ENCODE measurements around the gene ZNF503.

Gene ZNF503

DNA sequence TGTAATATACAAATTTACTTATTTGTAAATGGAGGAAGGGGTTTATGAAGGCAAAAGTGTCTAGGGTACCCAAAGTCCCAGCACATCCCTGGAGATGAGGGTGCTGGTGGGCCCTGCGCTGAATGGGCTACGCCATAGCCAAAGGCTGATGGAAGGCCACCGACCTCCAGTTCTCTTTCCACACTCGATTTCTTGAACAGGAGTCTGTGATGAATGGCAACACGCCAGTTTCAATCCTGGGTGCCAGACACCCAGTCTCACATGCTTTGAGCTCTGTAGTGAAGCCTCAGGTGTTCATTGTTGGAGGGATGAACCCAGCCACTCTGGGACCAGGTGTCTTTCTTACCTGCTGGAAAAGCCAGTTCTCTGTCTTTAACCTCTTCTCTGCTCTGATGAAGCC is 30.6 kb upstream of the ZNF503 start:
- no peak for DNase-seq (ENCODE audit: low read depth in 1 of 2, low spot score in 1 of 2)

DNA sequence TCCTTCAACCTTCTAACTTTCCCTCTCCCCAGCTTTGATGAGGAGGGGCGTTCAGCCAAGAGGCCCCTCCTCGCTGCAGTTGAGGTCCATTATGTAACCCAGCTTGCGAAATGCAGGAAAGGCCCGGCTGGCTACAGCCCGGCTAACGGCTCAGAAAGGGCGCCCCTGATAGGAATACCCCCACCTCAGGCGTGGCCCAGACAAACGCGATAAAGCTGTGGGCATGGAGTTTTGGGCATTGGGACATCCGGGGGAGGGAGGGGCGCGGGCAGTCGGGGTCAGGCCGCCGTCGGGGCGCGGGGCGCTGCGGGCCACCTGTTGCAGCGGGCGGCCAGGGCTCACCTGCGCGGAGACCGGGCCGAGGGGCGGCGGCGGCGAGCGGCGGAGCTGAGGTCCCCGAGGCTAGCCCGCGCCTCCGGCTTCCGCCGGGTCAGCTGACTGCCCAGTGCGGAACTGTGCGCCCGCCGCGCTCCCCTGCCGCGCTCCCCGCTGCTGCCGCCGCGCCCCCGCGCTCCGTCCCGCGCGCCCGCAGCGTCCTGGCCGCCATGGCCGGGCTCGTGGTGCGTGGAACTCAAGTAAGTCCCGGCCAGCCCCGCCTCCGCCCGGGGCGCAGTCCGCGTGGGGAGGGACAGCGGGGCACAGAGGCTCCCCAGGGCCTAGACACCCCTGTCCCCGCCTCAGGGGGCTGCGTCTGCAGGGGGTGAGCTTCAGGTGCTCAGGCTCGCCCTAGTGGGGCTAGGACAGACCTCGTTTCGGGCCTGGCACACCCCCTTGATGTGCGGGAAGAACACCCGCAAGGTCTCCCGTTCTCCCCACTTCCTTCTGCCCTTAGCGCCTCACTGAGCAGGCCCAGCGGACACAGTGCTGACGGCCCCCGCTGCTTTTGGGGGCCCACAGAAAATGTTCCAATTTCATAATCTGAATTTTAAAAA is 29.9 kb upstream of the ZNF503 start, which contains the start of gene LRMDA:
Gene LRMDA (plus strand): TSS at position 445 of the 932 bp plus-strand sequence.
- no peak for DNase-seq (ENCODE audit: low read depth in 1 of 2, low spot score in 1 of 2)

DNA sequence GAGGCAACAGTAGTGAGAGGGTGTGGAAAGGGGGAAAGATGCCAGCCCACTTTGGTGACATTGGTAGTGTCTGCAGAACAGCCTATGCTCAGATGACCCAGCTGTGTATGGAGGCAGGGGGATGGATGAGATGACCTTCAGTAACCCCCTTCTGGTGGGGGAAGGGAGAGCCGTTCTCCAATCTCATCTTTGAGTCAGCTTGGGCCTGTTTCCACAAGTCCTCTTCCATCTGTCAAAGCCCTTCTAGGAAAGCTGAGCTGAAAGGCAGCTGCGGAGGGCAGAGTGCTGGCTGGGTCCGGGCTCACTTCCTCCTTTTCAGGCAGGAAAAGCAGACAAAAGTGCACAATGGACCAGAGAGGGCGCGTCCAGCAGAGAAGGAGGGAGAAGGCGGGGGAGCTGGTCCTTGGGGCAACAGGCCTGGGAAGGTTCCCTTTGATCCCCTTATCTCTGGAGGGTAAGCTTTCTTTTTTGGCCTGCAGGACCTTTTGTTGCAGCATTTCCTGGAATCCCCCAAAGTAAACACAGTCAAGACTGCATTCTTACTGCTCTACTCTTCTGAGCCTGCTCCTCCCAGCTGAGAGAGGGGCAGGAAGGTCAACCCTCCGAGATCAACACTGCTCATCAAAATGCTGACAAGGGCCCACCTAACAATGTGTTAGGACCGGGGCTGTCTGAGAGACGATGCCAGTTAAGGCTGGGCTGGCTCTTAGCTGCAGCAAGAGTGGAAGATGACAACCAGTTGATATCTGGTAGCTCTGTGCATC is 28.6 kb upstream of the ZNF503 start:
- no peak for DNase-seq (ENCODE audit: low read depth in 1 of 2, low spot score in 1 of 2)

DNA sequence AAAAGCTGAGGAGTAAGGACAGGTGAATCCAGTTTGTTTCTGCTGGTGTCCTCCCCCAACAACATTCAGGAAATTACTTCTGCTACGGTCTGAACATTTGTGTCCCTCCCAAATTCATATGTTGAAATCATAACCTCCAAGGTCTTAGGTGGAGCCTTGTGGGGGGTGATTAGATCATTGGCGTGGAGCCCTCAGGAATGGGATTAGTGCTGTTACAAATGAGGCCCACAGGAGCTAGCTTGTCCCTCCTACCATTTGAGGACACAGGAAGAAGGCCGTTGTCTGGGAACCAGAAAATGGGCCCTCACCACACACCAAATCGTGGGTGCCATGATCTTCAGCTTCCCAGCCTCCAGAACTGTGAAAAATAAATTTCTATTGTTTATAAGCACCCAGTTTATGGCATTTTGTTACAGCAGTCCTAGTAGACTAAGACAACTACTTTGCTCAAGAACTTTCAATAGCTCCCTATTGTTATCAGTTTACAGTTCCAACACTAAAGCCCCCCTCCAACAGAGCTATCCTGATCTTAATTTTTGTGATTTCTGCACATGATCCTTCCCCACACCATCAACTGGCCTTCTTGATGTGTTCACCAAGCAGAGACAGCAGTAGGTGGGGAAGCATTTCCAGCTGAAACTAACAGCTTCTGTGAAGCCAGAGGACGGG is 27.7 kb upstream of the ZNF503 start:
- DNase-seq (ENCODE audit: low read depth in 1 of 2, low spot score in 1 of 2) = no peak

DNA sequence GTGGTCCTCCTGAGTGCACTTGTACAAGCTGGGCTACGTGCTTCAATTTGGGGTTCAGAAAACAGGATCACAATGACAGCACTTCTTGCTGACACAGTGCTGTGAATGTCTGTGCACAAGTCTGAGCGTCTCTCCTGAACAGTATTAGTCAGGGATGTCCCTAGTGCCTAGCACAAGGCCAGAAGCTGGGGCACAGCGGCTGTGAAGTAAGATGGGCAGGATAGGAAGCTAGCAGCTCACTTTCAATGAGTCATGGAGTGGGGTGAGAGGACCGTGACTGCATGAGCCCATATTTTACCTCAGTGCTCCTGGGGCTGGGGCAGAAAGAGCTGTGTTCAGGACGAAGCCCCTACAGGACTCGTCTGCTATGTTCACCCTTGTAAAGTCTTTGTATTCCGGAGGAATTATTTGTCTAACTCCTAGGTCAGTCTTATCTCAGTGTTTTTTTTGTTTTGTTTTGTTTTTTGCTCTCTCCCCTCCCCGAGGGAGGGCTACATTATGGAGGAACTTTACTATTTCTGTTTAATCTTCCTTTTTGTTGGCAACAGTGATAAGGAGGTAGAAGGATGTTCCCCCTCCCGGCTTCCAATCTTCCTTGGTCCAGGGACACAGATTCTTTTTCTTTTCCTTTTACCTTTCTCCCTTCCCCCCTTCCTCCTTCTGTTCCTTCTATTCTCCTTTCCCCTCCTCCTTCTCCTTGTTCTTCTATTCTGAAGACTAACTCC is 27.0 kb upstream of the ZNF503 start:
- DNase-seq (ENCODE audit: low read depth in 1 of 2, low spot score in 1 of 2) = no peak

DNA sequence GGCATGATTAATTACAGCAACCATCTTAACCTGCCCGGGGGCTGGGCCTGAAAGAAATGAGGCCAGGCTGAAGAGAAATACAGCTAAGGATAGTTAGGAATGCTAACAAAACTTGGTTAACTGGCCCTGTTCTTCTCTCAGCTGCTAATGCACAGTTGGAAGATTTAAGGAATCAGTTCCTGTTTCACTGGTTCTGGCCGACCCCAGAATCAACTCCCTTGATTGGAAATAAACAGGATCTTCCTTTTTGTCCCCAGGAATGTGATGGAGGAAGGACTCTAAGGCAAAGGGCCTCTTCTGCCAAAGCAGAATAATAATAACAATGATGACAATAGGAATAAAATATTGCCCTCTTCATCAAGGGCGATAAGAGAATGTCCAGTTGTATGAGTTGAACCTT is 26.4 kb upstream of the ZNF503 start:
- no peak for DNase-seq (ENCODE audit: low read depth in 1 of 2, low spot score in 1 of 2)

DNA sequence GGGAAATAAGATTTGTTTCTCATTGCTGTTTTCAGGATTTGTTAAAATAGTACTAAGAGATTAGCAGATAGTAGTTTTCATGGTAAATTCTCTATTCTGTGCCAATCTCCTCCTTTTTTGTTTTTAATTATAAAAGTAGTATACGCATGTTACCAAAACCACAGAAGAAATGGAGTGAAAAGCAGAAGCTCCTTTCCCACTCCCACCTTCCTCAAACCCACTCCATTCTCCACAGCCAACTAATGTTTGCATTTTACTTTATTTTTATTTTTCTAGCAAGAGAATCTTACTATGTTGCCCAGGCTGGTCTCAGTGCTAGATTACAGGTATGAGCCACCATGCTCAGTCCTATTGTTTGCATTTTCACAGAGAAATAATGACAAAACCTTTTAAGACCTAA is 25.3 kb upstream of the ZNF503 start:
- no peak for DNase-seq (ENCODE audit: low read depth in 1 of 2, low spot score in 1 of 2)

DNA sequence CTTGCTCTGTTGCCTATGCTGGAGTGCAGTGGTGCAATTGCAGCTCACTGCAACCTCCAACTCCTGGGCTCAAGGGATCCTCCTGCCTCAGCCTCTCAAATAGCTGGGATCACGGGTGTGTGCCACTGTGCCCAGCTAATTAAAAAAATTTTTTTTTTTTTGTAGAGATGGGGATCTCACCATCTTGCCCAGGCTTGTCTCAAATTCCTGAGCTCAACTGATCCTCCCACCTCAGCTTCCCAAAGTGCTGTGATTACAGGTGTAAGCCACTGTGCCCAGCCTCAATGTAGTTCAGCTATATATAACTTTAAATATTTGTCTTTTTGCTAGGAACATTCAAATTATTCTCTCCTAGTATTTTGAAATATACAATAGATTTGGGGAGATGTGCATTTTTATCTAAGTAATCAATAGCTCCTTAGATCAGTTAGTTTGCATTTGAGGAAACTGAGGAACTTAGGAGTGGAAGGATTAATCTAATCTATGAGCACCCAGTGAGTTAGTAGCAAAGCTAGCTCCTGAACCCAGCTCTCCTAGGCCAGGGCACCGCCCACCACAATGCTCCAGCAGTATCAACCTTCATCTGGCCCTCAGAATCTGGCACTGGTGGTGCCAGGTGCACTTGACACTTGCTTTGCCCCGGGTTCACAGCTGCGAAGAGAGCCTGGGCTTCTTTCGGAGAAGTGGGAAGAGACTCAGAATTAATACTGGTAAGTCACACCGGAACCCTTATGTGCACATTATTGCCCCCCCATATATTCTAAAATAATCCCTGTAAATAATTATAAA is 23.9 kb upstream of the ZNF503 start:
- no peak for DNase-seq (ENCODE audit: low read depth in 1 of 2, low spot score in 1 of 2)

DNA sequence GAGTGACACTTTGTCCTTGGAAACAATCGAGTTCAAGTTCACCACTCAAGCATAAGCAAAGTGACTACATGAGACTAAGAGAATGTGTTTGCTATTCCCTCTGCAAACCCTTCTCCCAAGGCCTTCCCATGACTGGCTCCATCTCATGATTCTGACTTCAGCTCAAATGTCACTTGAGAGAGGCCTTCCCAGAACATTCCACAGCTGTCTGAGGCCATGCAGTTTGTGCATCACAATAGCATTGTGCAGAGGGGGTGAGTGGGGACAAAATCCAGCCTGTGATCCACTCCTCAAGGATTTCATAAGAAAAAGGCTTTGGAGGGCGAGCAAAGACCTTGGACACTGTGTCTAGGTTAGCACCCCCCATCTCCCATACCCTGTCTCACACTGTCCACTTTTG is 23.0 kb upstream of the ZNF503 start:
- no peak for DNase-seq (ENCODE audit: low read depth in 1 of 2, low spot score in 1 of 2)

DNA sequence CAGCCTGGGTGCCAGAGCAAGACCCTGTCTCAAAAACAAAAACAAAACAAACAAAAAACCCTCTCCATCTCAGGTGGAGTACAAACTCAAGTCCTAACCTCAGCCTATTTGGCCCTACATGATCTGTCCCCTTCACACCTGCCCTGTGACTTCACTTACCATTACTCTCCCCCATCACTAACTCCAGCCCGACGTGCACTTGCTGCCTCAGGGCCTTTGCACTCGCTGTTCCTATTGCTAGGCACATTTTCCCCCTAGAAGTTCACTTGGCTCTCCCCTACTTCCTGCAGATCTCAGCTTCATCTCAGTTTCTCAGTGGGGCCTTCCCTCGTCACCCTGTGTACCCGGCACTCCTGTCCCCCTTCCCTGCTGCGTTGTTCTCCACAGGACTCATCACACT is 21.3 kb upstream of the ZNF503 start:
- DNase-seq (ENCODE audit: low read depth in 1 of 2, low spot score in 1 of 2) = no peak

DNA sequence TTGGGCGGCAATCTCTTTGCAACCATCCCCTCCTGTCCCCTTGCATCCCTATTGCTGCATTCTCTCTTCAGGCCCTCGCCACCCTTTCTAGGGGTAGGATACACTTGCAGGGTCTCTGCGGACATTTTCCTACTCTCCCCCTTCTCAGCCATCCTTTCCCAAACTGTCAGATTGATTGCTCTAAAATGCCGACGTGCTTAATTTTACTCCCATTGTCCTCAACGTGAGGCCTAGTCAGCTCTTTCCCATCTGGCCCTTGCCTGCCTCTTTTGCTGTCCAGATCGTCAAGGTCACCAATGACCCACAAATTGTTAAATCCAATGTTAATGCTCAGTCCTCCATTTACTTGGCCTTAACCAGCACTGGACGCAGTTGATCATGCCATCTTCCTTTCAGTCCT is 17.1 kb upstream of the ZNF503 start:
- DNase-seq (ENCODE audit: low read depth in 1 of 2, low spot score in 1 of 2) = no peak

DNA sequence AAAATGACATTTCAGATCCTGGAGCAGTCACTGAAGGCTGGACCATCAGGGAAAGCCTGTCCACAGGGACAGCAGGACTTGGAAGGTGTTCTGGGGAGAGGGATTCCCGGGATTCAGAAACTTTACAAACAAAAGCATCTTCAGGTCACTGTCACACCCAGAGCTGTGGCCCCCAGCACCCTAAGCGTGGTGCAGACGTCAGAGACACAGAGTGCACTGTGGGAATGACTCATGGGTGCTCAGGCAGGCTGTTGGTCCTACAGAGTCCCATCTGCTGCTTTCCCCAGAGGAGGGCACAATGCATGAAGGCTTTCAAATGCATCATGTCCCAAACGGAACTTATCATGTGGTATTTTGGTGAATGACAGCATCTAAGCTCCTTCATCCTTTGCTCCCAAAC is 16.7 kb upstream of the ZNF503 start:
- no peak for DNase-seq (ENCODE audit: low read depth in 1 of 2, low spot score in 1 of 2)

DNA sequence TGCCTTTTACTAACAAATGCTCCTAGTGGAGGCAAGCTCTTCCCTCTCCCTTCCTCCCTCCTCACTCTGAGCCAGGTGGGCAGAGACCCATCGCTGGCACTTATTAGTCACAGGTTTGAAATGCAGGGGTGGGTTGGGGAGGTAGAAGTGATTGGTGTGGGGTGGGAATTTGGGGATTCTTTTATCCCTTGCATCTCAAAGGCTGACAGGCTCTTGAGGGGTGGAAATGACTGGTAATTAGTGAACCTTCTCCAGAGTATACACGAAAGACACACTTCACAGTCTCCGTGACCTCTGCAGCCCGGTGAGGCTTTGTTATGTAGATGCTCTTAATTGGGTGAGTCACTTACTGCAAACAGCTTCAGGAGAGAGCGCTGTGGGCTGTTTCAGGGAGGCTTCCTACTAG is 16.0 kb upstream of the ZNF503 start:
- DNase-seq (ENCODE audit: low read depth in 1 of 2, low spot score in 1 of 2) = no peak

DNA sequence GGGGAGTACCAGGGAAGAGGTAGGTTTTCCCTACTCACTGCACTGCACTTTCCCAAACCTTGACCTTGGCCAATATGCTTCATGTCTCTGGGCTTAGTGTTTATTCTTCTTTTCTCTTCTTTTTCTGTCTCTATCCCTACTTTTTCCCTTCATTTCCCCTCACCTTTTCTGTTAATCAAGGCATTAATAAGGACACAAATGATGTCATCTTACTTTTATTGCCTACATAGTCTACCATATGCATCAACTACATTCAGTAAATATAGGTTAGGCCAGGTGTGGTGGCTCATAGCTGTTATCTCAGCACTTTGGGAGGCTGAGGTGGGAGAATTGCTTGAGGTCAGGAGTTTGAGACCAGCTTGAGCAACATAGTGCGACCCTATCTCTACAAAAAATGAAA is 13.0 kb upstream of the ZNF503 start:
- no peak for DNase-seq (ENCODE audit: low read depth in 1 of 2, low spot score in 1 of 2)

DNA sequence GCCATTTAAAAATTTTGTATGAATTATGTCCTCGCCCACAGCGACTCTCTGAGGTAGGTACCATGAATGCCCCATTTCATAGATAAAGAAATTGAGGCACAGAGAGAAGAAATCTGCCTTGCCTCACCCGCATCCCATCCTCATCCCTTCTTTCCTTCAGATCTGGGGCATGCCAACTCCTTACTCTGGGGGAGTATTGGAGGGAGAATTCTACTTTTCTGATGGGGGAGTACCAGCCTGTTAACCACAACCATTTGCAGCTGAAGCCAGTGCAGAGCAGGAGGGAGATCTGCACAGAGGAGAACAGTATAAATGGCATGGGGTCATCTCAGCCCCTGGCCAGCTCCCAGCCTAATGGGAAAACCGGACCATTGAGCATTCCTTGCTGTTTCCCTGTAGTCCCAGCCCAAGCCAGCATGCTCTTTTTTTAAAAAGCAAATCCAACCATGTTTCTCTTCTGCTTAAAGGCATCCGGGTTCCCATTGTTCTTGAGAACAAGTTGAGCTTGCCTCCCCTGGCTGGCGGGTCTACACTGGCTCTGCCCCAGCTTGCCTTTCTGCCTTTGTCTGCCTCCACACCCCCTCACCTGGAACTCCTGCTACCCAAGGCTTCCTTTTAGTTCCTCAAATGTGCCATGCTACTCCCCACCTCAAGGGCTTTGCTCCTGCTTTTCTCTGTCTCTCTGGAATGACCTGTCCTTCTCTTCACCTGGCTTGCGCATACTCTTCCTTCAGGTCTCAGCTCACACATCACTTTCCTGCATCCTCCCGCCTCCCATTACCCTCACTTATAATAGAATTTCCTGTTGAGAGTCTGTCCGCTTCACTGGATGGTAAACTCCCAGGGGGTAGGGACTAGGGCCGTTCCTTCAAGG is 8.8 kb upstream of the ZNF503 start:
- DNase-seq (ENCODE audit: low read depth in 1 of 2, low spot score in 1 of 2) = no peak

DNA sequence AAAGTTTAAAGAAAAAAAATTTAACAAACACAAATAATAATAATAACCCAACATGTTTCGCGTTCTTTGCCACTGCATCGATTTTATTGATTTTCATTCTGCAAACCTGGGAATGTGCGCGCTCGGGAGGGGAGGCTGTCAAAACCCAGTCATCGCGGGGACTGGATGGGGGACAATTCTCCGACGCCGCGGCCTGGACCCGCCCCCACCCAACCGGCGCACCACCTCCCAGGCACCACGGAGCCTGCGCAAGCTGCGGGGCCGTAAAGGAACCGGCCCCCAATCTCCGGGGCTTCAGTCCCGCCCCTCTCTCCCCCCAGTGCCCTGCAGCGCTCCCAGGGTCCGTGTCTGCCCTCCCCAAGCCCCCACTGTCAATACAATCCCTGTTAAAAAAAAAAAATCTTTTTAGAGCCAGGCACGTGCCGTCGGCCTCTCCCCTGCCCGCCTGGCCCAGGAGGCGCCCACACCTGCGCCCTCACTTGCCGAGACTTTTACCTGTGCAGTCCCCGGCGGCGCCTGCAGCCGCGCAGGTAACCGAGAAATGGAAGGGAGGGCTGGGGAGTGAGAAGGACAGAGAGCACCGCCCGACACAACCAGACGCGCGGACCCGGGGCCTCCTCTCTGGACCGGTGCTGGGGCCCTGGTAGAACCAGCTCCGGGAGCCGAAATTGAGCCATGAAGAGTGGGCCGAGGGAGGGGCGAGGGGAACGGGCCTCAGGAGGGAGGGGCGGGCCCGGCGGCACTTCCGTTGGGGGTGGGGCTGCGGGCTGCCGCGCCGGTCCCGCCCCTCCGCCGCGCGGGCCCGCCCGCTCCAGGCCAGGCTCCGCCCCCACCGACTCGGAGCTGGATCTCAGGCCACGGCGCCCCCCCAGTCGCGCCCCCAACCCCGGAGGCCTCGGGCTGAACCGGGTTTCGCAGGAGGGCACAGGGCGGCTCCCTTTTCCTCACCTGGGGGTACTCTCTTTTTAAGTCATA is 7.6 kb upstream of the ZNF503 start:
- no peak for DNase-seq (ENCODE audit: low read depth in 1 of 2, low spot score in 1 of 2)

DNA sequence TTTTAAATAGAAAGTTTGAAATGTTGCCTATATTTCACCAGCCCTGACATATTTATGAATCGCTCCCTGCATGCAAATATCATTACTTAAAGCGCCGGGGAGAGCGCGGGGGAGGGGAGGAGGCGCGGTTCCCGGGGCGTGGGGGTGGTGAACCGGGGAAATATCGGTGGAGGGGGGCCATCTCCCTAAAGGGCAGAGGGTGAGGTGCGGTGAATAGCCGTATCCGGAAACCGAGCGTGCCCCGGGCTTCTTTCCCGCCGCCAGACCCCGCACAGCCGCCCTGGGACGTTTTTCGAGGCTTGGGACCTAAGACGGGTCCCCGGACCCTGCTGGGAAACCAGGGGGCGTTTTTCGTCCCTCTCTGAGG is 6.9 kb upstream of the ZNF503 start:
- DNase-seq (ENCODE audit: low read depth in 1 of 2, low spot score in 1 of 2) = no peak

Measured in activated T-helper 1 cell treated with anti-CD3 and anti-CD28 coated beads, Interleukin-2, amount 50 U/mL, for 16 hours (primary cell).